IMR-90 (cell line): ENCODE results near the gene TMEM135. TPM values are rescaled to one million over a fixed set of nuclear protein-coding genes. Genes with fewer than 3 reads are reported as not detected.
"Not testable (repeated sequence)": the region's sequence is repeated elsewhere in the genome, so short reads cannot be mapped to it uniquely, and the experiment has no call there.

Source experiments
- ATAC-seq: fragments of 200-7000 bp; cut with Tn5 transposase; 2 replicates; pipeline ENCODE4 v1.9.1; 2020; ENCODE audit warnings: low read depth, mild to moderate bottlenecking, moderate library complexity
- BruUV-seq: library from RNA; stranded (reverse); fragments of 400-500 nt; replicated peaks from 2 replicates; lab custom pipeline; 2021; lab: Mats Ljungman, UMichigan
- CTCF ChIA-PET: fragments of 300-600 bp; formaldehyde crosslinking; extraction: SDS; loops from one replicate; lab custom pipeline; 2021; ENCODE audit warnings: antibody characterized with exemption; lab: Yijun Ruan, JAX
- POLR2A ChIA-PET: fragments of 300-600 bp; sonication (Branson Sonifier 250); formaldehyde crosslinking; loops from one replicate; lab custom pipeline; 2022; ENCODE audit warnings: antibody characterized with exemption; ENCODE audit not compliant: unreplicated experiment; lab: Charles Lee
- DNase-seq: peaks from one replicate; pipeline ENCODE4 v3.0.0; 2013
- H2AFZ ChIP-seq: replicated peaks from 2 replicates; pipeline ENCODE3; 2013; ENCODE audit warnings: low read length, mild to moderate bottlenecking; ENCODE audit not compliant: poor library complexity
- H2AK5ac ChIP-seq: 2 replicates; pipeline ENCODE4 v1.6.1; 2013; ENCODE audit warnings: low read depth, low read length, inconsistent platforms
- H2AK9ac ChIP-seq: replicated peaks from 2 replicates; pipeline ENCODE3; 2013; ENCODE audit warnings: mild to moderate bottlenecking, low read depth, low read length, moderate library complexity; ENCODE audit not compliant: poor library complexity
- H2BK120ac ChIP-seq: 2 replicates; pipeline ENCODE4 v1.6.1; 2013; ENCODE audit warnings: low read depth, low read length, inconsistent platforms
- H2BK15ac ChIP-seq: 3 replicates; pipeline ENCODE4 v1.6.1; 2013; ENCODE audit warnings: low read depth, low read length, inconsistent platforms
- H2BK20ac ChIP-seq: 2 replicates; pipeline ENCODE4 v1.6.1; 2013; ENCODE audit warnings: low read depth, mild to moderate bottlenecking, inconsistent platforms, low read length, moderate library complexity
- H2BK5ac ChIP-seq: 2 replicates; pipeline ENCODE4 v1.6.1; 2013; ENCODE audit warnings: mild to moderate bottlenecking, low read depth, low read length, inconsistent platforms; ENCODE audit not compliant: poor library complexity, severe bottlenecking
- H3K14ac ChIP-seq: replicated peaks from 2 replicates; pipeline ENCODE4 v1.6.1; 2013; ENCODE audit warnings: low read depth, low read length, inconsistent platforms
- H3K18ac ChIP-seq: 2 replicates; pipeline ENCODE4 v1.6.1; 2013; ENCODE audit warnings: low read depth, low read length, control low read depth
- H3K23ac ChIP-seq: 2 replicates; pipeline ENCODE4 v1.6.1; 2013; ENCODE audit warnings: low read depth, low read length, inconsistent platforms
- H3K27ac ChIP-seq: 2 replicates; pipeline ENCODE4 v1.5.1; 2013; ENCODE audit warnings: mild to moderate bottlenecking, control low read depth, low read length; ENCODE audit not compliant: insufficient read depth
- H3K27me3 ChIP-seq: 2 replicates; pipeline ENCODE4 v1.6.1; 2013; ENCODE audit warnings: low read length; ENCODE audit not compliant: control insufficient read depth, insufficient read depth
- H3K36me3 ChIP-seq: 2 replicates; pipeline ENCODE4 v1.6.1; 2013; ENCODE audit warnings: low read length, mixed read lengths; ENCODE audit not compliant: control insufficient read depth, insufficient read depth
- H3K4ac ChIP-seq: 2 replicates; pipeline ENCODE4 v1.6.1; 2013; ENCODE audit warnings: low read depth, low read length, inconsistent platforms
- H3K4me1 ChIP-seq: 2 replicates; pipeline ENCODE4 v1.6.1; 2013; ENCODE audit warnings: low read length, mixed read lengths; ENCODE audit not compliant: control insufficient read depth, insufficient read depth
- H3K4me2 ChIP-seq: 2 replicates; pipeline ENCODE4 v1.6.1; 2013; ENCODE audit warnings: low read depth, mild to moderate bottlenecking, control low read depth, low read length, moderate library complexity
- H3K4me3 ChIP-seq: 2 replicates; pipeline ENCODE4 v1.5.1; 2013; ENCODE audit warnings: low read depth, mild to moderate bottlenecking, control low read depth, low read length, moderate library complexity; ENCODE audit not compliant: insufficient read depth
- H3K56ac ChIP-seq: 2 replicates; pipeline ENCODE4 v1.6.1; 2013; ENCODE audit warnings: low read length, inconsistent platforms; ENCODE audit not compliant: insufficient read depth; ENCODE audit errors: extremely low read depth
- H3K79me1 ChIP-seq, 2 experiments: 2 replicates each; pipeline ENCODE4 v1.6.1; 2013; ENCODE audit warnings: low read length in 2 of 2, inconsistent platforms in 1 of 2, low read depth in 1 of 2
- H3K9ac ChIP-seq: 2 replicates; pipeline ENCODE4 v1.6.1; 2013; ENCODE audit warnings: low read depth, low read length, control low read depth
- H3K9me1 ChIP-seq: 2 replicates; pipeline ENCODE4 v1.6.1; 2013; ENCODE audit warnings: low read length, inconsistent platforms; ENCODE audit not compliant: insufficient read depth
- H3K9me3 ChIP-seq: 2 replicates; pipeline ENCODE4 v1.6.1; 2013; ENCODE audit warnings: low read length; ENCODE audit not compliant: control insufficient read depth, insufficient read depth
- H4K20me1 ChIP-seq: 2 replicates; pipeline ENCODE4 v1.6.1; 2013; ENCODE audit warnings: low read length, inconsistent platforms; ENCODE audit not compliant: insufficient read depth
- H4K5ac ChIP-seq: 2 replicates; pipeline ENCODE4 v1.6.1; 2013; ENCODE audit warnings: mild to moderate bottlenecking, low read depth, low read length, control low read depth
- H4K8ac ChIP-seq, 2 experiments: 2 replicates each; pipeline ENCODE4 v1.6.1; 2013; ENCODE audit warnings: low read depth in 2 of 2, low read length in 2 of 2, control low read depth in 1 of 2, inconsistent platforms in 1 of 2
- H4K91ac ChIP-seq: 2 replicates; pipeline ENCODE4 v1.6.1; 2013; ENCODE audit warnings: low read depth, low read length, inconsistent platforms; ENCODE audit not compliant: insufficient read depth
- CHD1 ChIP-seq: IDR thresholded peaks from 2 replicates; pipeline ENCODE4 v1.6.1; 2012; ENCODE audit warnings: low read depth, low read length, improper control_type of control experiment
- FOS ChIP-seq: fragments of 150-350 bp; IDR thresholded peaks from 2 replicates; pipeline ENCODE4 v1.6.1; 2016; ENCODE audit warnings: low read depth, low read length
- MAZ ChIP-seq: IDR thresholded peaks from 2 replicates; pipeline ENCODE4 v1.6.1; 2012; ENCODE audit warnings: low read depth, mild to moderate bottlenecking, low read length, improper control_type of control experiment, moderate library complexity, borderline replicate concordance
- MXI1 ChIP-seq: IDR thresholded peaks from 2 replicates; pipeline ENCODE4 v1.6.1; 2012; ENCODE audit warnings: low read depth, mild to moderate bottlenecking, low read length, moderate library complexity, borderline replicate concordance
- RAD21 ChIP-seq: IDR thresholded peaks from 2 replicates; pipeline ENCODE4 v1.6.1; 2012; ENCODE audit warnings: low read length, improper control_type of control experiment
- RCOR1 ChIP-seq: IDR thresholded peaks from 2 replicates; pipeline ENCODE4 v1.6.1; 2012; ENCODE audit warnings: mild to moderate bottlenecking, low read length, improper control_type of control experiment; ENCODE audit not compliant: insufficient replicate concordance
- SMC3 ChIP-seq: fragments of 150-350 bp; IDR thresholded peaks from 2 replicates; pipeline ENCODE4 v1.6.1; 2016; ENCODE audit warnings: low read depth, mild to moderate bottlenecking, antibody characterized with exemption, low read length, moderate library complexity
- WGBS, 2 experiments: methylation state at CpG; one replicate each; pipeline versions ENCODE4 v1.1.5 to v1.1.7; 2013; ENCODE audit warnings: missing lambda C conversion rate in 2 of 2; ENCODE audit not compliant: insufficient read length in 1 of 2; ENCODE audit errors: extremely low coverage in 2 of 2; 5-methylcytosine and 5-hydroxymethylcytosine counted together
- dilution Hi-C: fragments of 300-500 bp; cut with HindIII; formaldehyde crosslinking; loops from one replicate; pipeline ENCODE4 v1.14.3; 2018; ENCODE audit warnings: low sequenced_read_pairs; ENCODE audit not compliant: unreplicated experiment
- in situ Hi-C: fragments of 300-500 bp; cut with MboI; formaldehyde crosslinking; loops from 3 replicates; pipeline ENCODE4 v1.14.3; 2019; ENCODE audit warnings: low sequenced_read_pairs, inconsistent platforms, mixed read lengths
- intact Hi-C: fragments of 100-400 bp; cut with micrococcal nuclease; formaldehyde crosslinking; loops from 2 replicates; pipeline ENCODE4 v1.10.0; 2022
- polyA plus RNA-seq, 3 experiments: library from polyadenylated mRNA; depleted of rRNA; stranded (reverse); fragments of >200 nt; gene quantifications; 2 replicates each; pipeline ENCODE4 v1.2.3, GENCODE V29; 2012; ENCODE audit warnings: low replicate concordance in 1 of 3
- total RNA-seq: library from RNA; depleted of rRNA; stranded (reverse); fragments of >200 nt; gene quantifications from 2 replicates; pipeline ENCODE4 v1.2.3, GENCODE V29; 2012
- TF ChIP-seq, protein P1 (sequence below): fragments of 150-350 bp; IDR thresholded peaks from 2 replicates; pipeline ENCODE4 v1.6.1; 2017; ENCODE audit warnings: mild to moderate bottlenecking, antibody characterized with exemption, low read length, low read depth

TMEM135 gene
- total and polyA plus RNA-seq, 2 of the 4 experiments (the other 2 are of a cell fraction): 3.9 to 5.9 TPM

DNA sequence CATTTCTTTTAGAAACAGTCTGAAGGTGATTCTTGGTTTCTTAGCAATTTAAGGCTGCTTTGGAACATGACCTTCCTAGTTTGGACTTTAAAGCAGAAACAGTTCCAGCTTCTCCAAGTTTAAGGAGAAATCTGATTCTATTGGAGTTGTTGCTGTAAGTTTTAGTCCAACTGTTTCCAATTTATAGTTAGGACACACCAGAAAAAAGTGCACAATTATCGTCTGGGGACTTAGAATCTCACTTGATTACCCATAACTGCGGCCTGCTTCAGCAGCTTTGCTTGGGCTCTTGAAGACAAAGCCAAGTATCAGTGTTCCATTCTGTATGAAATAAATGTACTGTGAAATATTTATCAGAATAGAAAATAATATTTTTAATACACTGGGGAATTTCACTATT lies 246.6 kb downstream of the TMEM135 start:
- ATAC-seq: no peak
- intact Hi-C loops: loop anchor here (5.0 kb wide), 1 partner anchor 92 kb away; no protein-coding TSS in a partner anchor

DNA sequence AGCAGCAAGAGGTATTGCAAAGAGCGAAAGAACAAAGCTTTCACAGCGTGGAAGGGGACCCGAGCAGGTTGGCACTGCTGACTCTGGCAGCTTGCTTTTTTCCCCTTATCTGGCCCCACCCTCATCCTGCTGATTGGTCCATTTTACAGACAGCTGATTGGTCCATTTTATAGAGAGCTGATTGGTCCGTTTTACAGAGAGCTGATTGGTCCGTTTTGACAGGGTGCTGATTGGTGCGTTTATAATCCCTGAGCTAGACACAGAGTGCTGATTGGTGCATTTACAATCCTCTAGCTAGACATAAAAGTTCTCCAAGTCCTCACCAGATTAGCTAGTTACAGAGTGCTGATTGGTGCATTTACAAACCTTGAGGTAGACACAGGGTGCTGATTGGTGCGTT lies 247.9 kb downstream of the TMEM135 start:
- H2AK5ac ChIP-seq, H2BK120ac ChIP-seq, H3K79me1 ChIP-seq, H3K9ac ChIP-seq, H2AFZ ChIP-seq, ATAC-seq, H3K27me3 ChIP-seq, H3K9me1 ChIP-seq, H3K4me2 ChIP-seq, H2BK5ac ChIP-seq, H2BK20ac ChIP-seq, DNase-seq, H4K20me1 ChIP-seq, H2BK15ac ChIP-seq, H3K4me1 ChIP-seq, H3K4ac ChIP-seq, intact Hi-C loops, H3K9me3 ChIP-seq, H4K8ac ChIP-seq, BruUV-seq, H3K14ac ChIP-seq, H3K27ac ChIP-seq, POLR2A ChIA-PET, H3K4me3 ChIP-seq, dilution Hi-C loops, H4K91ac ChIP-seq, H3K18ac ChIP-seq, H4K5ac ChIP-seq, H3K36me3 ChIP-seq, H3K23ac ChIP-seq, H3K56ac ChIP-seq, CTCF ChIA-PET, H2AK9ac ChIP-seq: not testable (repeated sequence)
- in situ Hi-C loops: loop anchor here (5.0 to 25.0 kb wide), 3 partner anchors 343 to 848 kb away; no protein-coding TSS in a partner anchor
- no CpG with 5 or more reads among the region's 7 CpGs for WGBS, 2 experiments

More for the DNA sequence above, 246.6 kb downstream of the TMEM135 start:
- Histone ChIP-seq H3K79me1 (no peaks in the 10 kb centered on the region), H3K36me3 (no peaks in the 10 kb centered on the region), H2BK15ac (no peak overlapping the region), H3K14ac (no peak overlapping the region), H3K4ac (no peak overlapping the region), H4K20me1 (no peaks in the 10 kb centered on the region), H3K9me1 (no peaks in the 10 kb centered on the region), H3K56ac (no peak overlapping the region), H3K4me3 (no peak overlapping the region), H3K4me1 (no peaks in the 10 kb centered on the region), H2AFZ (no peak overlapping the region), H3K4me2 (no peak overlapping the region), H4K5ac (no peak overlapping the region), H2AK9ac (no peak overlapping the region), H4K91ac (no peak overlapping the region), H4K8ac (no peak overlapping the region), H3K23ac (no peak overlapping the region), H3K9ac (no peak overlapping the region), H2BK120ac (no peak overlapping the region), H3K27me3 (no peaks in the 10 kb centered on the region), H2AK5ac (no peak overlapping the region), H3K9me3 (no peaks in the 10 kb centered on the region), H3K27ac (no peak overlapping the region), H2BK20ac (no peak overlapping the region), H2BK5ac (no peak overlapping the region), H3K18ac (no peak overlapping the region)
- POLR2A ChIA-PET: no interaction called here
- BruUV-seq: no TSS peak
- in situ Hi-C loops (loop anchor here (25.0 kb wide), 2 partner anchors 672 to 847 kb away; no protein-coding TSS in a partner anchor), dilution Hi-C loops (no loop called here)
- no peak for DNase-seq
- TF ChIP-seq RAD21 (no peak), SMC3 (no peak), CHD1 (no peak), FOS (no peak), MXI1 (no peak), MAZ (no peak), RCOR1 (no peak)
- TF ChIP-seq, protein P1, sequence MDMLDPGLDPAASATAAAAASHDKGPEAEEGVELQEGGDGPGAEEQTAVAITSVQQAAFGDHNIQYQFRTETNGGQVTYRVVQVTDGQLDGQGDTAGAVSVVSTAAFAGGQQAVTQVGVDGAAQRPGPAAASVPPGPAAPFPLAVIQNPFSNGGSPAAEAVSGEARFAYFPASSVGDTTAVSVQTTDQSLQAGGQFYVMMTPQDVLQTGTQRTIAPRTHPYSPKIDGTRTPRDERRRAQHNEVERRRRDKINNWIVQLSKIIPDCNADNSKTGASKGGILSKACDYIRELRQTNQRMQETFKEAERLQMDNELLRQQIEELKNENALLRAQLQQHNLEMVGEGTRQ: no peak
- CTCF ChIA-PET: no interaction called here
- no CpG with 5 or more reads among the region's 2 CpGs for WGBS, 2 experiments
